HG03039 (cell line): ENCODE data around the gene GALNT5.
A peak's percentile ranks its signal among the peaks of the same experiment; 100 is the strongest.
"Not testable (repeated sequence)": the region's sequence is repeated elsewhere in the genome, so short reads cannot be mapped to it uniquely, and the experiment has no call there.

Experiments
- ATAC-seq: cut with Tn5 transposase; IDR thresholded peaks from one replicate; pipeline ENCODE4 v1.9.1; 2021; ENCODE audit warnings: mild to moderate bottlenecking, moderate library complexity; ENCODE audit not compliant: unreplicated experiment

The GALNT5 gene

GRCh38 chr2:157257312-157258252 is at the start of gene GALNT5:
Gene GALNT5, plus strand, starts transcription at chr2:157257705. Its CDS starts 378 bp downstream, at chr2:157258083.
- ATAC-seq = no peak

- ATAC-seq = no peak
Observed at GRCh38 chr2:157216286-157216965, 41.1 kb upstream of the GALNT5 start.

GRCh38 chr2:157217409-157217808 is 40.1 kb upstream of the GALNT5 start:
- ATAC-seq = no peak

GRCh38 chr2:157218911-157219310 is 38.6 kb upstream of the GALNT5 start:
- no peak for ATAC-seq

GRCh38 chr2:157220502-157220901 is 37.0 kb upstream of the GALNT5 start:
- ATAC-seq = no peak

- ATAC-seq = no peak
Observed at GRCh38 chr2:157221394-157221988, 36.0 kb upstream of the GALNT5 start.

- no peak for ATAC-seq
Observed at GRCh38 chr2:157223624-157224205, 33.8 kb upstream of the GALNT5 start.

GRCh38 chr2:157224448-157224847 is 33.1 kb upstream of the GALNT5 start:
- not testable (repeated sequence) for ATAC-seq

GRCh38 chr2:157227592-157227991 is 29.9 kb upstream of the GALNT5 start:
- no peak for ATAC-seq

- ATAC-seq = no peak
Observed at GRCh38 chr2:157228946-157229345, 28.6 kb upstream of the GALNT5 start.

GRCh38 chr2:157229572-157229971 is 27.9 kb upstream of the GALNT5 start:
- ATAC-seq = no peak

GRCh38 chr2:157231476-157231875 is 26.0 kb upstream of the GALNT5 start:
- ATAC-seq = no peak

- no peak for ATAC-seq
Observed at GRCh38 chr2:157233506-157233905, 24.0 kb upstream of the GALNT5 start.

GRCh38 chr2:157236404-157236803 is 21.1 kb upstream of the GALNT5 start:
- no peak for ATAC-seq

- no peak for ATAC-seq
Observed at GRCh38 chr2:157238296-157238695, 19.2 kb upstream of the GALNT5 start.

- ATAC-seq = no peak
Observed at GRCh38 chr2:157244691-157245090, 12.8 kb upstream of the GALNT5 start.

- no peak for ATAC-seq
Observed at GRCh38 chr2:157245144-157245840, 12.2 kb upstream of the GALNT5 start.

- peak; percentile 99 for ATAC-seq
Observed at GRCh38 chr2:157245846-157246764, 11.4 kb upstream of the GALNT5 start.

GRCh38 chr2:157246765-157247407 is 10.6 kb upstream of the GALNT5 start:
- no peak for ATAC-seq
